GM19240 (cell line): ENCODE results near the gene DSCAM.

ENCODE experiments used
- DNase-seq: peaks from one replicate; pipeline ENCODE4 v3.0.0; 2011; ENCODE audit warnings: low spot score; ENCODE audit not compliant: insufficient read length

DSCAM gene

DNA sequence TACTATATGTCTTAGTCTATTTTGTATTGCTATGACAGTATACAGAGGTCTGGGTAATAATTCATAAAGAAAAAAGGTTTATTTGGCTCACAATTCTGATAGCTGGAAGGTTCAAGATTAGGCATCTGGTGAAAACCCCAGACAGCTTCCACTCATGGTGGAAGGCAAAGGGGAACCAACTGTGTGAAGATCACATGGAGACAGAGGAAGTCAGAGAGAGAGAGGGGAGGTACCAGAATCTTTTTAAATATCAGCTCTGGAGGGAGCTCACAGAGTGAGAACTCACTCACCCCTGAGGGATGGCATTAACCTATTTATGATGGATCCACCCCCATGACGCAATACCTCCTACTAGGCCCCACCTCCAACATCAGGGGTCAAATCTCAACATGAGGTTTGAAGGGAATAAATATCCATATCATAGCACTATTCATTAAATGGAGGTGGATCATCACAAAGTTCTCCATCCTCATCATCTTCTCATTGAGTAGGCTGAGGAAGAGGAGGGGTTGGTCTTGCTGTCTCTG is 290.5 kb downstream of the DSCAM start:
- DNase-seq, result no peak

GRCh38 chr21:40555021-40555528 is 291.9 kb downstream of the DSCAM start:
- DNase-seq, result no peak

DNA sequence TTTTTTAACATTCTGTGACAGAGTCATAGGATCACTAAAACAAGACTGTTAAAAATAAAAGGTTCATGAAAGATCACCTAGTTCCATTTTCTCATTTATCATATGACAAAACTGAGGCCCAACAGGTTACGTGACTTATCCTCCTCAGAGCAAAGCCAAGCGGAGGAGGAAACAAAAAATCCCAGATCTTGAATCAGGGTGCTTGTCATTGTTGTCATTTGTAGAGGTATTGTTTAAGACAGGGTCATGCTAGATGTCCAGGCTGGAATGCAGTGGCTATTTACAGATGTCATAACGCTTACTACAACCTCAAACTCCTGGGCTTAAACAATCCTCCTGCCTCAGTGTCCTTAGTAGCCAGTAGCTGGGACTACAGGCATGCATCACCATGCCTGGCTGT is 293.2 kb downstream of the DSCAM start:
- no peak for DNase-seq

DNA sequence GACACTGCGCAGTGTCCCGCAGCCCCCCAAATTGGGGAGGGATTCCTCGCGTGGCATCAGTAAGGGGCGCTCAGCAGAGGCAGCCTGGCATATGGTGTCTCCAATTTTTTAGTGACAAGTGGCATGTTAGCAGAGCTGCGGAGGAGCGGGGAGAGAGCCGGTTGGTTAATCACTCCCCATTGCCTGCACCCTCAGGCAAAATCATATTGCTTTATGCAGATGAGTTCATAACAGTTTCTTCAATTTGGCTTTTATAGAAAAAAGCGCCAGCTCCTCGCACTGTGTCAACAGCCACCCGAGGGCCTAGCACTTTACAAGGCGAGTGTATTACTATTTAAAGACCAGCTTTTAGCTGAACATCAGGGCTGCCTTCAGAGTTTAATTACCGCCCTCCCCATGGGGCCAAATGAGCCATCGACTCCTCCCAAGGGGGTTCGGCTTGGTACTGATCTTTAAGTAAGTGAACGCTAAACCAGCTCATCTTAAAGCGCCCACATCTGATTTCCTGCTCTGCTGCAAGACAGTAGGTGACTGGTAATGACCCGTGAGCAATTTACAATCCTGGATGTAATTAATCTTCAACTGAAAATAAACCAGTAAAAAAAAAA is 298.9 kb downstream of the DSCAM start:
- no peak for DNase-seq

- DNase-seq, result no peak
Observed at GRCh38 chr21:40546647-40547046, 300.3 kb downstream of the DSCAM start.

DNA sequence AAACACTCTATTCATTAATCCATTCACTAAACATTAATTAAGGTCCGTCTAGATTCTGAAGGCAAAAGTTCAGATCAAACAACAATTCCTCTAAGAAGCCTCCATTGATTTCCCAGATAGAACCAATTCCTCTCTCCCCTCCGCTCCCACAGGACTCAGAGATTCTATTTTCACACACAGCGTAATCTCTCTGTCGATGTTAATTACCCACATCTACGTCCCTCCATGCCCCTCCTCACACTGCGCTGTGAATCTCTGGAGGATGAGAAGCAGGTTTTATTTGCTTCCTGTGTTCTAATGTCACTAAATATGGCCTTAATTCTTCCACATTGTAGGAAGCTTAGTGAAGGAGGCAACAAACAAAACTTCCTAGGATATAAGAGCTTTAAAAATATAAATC is 306.7 kb downstream of the DSCAM start:
- no peak for DNase-seq

DNA sequence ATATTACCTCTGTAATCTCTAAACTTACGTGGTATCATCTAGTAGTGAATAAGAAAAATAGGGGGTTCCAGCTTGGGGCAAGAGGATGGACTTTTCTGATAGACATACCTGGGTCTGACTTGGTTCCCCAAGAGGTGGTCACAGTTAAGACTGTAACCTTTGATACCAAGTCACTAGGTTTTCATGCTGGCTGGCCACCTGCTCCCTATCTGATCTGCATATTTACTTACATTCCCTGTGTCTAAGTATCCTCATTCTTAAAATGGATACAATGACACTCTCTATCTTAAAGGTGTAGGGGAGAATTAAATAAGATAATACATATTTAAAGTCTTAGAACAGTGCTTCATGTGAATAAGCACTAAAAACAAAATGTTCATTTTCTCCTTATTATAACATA is 312.1 kb downstream of the DSCAM start:
- DNase-seq, result no peak

GRCh38 chr21:40531431-40532110 is 315.4 kb downstream of the DSCAM start:
- no peak for DNase-seq

GRCh38 chr21:40531016-40531415 is 315.9 kb downstream of the DSCAM start:
- DNase-seq, result no peak

- no peak for DNase-seq
Observed at GRCh38 chr21:40517646-40518045, 329.3 kb downstream of the DSCAM start.

GRCh38 chr21:40516335-40516734 is 330.6 kb downstream of the DSCAM start:
- no peak for DNase-seq

GRCh38 chr21:40512590-40512989 is 334.4 kb downstream of the DSCAM start:
- DNase-seq, result no peak

DNA sequence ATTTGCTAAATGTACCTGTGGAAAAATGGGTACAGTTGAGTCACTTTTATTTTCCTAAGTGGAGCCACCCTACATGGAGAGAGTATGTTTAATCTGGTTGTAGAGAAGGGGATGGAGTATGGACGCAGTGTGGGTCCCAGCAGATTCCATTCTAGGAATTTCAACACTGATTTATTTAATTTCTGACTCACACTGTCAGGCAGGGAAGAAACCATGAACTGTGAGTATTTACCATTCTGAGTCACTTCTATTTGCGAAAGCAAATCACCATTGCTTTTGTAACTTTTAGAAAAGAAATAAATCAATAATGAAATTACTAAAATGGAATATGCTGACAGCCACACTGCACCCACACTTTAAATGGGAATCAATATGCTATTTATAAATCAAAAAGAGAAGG is 339.0 kb downstream of the DSCAM start:
- DNase-seq, result no peak

GRCh38 chr21:40505681-40506080 is 341.3 kb downstream of the DSCAM start:
- no peak for DNase-seq

GRCh38 chr21:40505244-40505643 is 341.7 kb downstream of the DSCAM start:
- no peak for DNase-seq

DNA sequence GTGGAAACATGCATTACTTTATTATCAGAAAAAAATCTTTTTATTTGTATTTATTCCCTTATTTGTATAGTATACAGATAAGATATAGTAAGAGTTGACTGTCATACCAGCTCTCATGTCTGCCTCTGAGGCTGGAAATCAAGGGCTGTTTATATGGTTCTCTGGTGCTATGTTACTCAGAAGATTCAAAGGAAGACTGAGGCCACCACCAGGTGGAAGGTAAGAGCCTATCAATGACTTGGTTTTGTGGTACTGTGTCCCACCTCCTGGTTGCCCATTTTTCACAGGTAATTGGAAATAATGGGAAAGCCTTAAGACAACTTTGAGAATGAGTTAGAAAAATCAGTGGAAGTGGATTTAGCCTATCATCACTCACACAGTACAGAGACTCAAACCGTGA is 342.1 kb downstream of the DSCAM start:
- DNase-seq, result no peak

DNA sequence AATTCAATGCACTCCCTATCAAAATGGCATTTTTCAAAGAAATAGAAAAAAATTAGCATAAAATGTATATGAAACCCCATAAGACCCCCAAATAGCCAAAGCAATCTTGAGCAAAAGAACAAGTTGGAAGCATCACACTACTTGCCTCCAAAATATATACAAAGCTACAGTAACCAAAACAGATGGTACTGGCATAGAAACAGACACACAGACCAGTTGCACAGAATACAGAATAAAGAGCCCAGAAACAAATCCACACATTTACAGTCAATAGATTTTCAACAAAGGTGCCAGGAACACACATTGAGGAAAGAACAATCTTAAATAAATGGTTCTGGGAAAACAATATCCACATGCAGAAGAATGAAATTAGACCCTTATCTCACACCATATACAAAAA is 350.8 kb downstream of the DSCAM start:
- DNase-seq, result no peak

GRCh38 chr21:40490408-40490807 is 356.6 kb downstream of the DSCAM start:
- DNase-seq, result no peak

DNA sequence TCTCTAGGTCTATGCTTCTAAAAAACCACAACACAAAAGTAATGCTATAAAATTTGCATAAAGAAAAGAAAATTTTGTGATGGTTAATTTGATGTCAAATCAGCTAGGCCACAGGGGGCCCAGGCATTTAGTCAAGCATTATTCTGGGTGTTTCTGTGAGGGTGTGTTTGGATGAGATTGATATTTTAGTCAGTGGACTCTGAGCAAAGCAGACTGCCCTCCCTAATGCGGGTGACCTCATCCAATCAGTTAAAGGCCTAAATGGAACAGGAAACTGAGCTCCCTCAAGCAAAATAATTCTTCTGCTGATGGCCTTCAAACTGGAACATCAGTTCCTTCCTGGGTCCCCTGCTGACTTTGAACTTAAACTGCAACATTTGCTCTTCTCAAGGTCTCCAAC is 358.0 kb downstream of the DSCAM start:
- no peak for DNase-seq

DNA sequence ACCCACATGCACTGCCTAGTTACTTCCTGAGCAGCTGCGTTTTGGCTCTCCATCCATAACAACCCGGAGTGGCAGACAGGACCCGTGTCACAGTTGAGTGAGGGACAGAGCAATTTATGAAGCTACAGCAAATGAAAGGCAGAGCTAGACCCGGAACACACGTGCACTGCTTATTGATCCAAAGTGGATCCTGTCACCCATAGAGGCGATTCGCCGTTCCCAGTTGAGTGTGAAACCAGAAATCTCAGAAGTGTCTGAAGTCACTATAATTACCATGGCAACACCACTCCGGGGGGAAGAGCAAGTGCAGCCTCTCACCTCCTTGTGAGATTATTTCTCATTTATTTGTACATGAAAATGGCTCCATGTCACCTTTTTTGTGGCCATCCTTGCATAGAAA is 365.2 kb downstream of the DSCAM start:
- no peak for DNase-seq

DNA sequence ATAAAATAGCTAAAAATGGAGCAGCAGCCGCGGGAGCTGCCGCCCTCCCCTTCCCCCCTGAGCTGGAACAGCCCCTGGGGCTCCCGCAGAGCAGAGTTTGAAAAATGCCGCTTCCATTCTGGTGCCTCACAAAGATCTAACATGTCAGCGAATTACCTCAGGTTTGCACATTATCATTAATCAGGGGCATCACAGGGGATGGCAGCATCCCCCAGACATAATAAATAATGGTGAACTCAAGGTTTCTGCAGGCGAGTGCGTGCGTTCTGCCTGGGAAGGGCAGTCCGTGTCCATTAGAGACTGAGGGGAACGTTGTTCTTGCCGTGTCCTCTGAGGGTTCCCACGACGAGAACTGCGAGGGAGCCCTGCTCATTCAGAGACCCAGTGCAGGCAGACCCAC is 372.4 kb downstream of the DSCAM start:
- no peak for DNase-seq

GRCh38 chr21:40472013-40472412 is 374.9 kb downstream of the DSCAM start:
- DNase-seq, result no peak

DNA sequence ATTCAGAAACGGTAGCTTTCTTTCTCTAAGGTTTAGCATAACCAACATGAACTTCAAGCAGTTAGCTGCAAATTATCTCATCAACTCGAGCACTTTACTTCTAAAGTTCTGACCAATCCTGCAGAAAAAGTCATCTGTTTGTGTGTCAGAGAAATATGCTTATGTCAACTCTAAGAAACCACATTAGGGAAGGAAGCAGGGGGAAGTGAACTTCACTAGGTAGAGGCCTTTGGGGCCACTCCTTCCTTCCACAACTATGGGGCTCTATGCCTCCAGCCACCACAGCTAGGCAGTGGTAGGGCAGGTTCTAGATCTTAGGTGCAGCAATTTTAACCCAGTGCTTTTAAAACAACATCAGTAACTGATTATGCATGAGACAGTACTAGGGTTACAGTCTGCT is 375.9 kb downstream of the DSCAM start:
- DNase-seq, result no peak
